Measurements from ENCODE around the gene ABCC12.

The ABCC12 gene

GRCh38 chr16:48117217-48118105 is 38.3 kb downstream of the ABCC12 start:
- Histone ChIP-seq H3K79me2 (ENCODE audit: insufficient read depth, low read depth) (no peaks in the 10 kb centered on the region), H3K4me3 (IDR thresholded peaks at IDR 0.05; ENCODE audit: insufficient read depth, low read depth, low read length) (no peak overlapping the region), H3K27ac (no peak overlapping the region), H2AFZ (ENCODE audit: low read depth) (no peak overlapping the region), H3K4me1 (ENCODE audit: low read depth, poor library complexity, severe bottlenecking) (no peaks in the 10 kb centered on the region), H4K20me1 (ENCODE audit: insufficient read depth) (no peaks in the 10 kb centered on the region), H3K4me2 (no peak overlapping the region), H3K9ac (no peak overlapping the region), H3K36me3 (ENCODE audit: insufficient read depth) (no peaks in the 10 kb centered on the region), H3K27me3 (ENCODE audit: insufficient read depth, low read depth) (no peaks in the 10 kb centered on the region)
- peak; percentile 68 for TF ChIP-seq CTCF (conservative IDR thresholded peaks at IDR 0.05; ENCODE audit: low read depth, low read length)

GRCh38 chr16:48115299-48115698 is 40.5 kb downstream of the ABCC12 start:
- no peaks in the 10 kb centered on the region for H3K4me1 ChIP-seq (ENCODE audit: low read depth, poor library complexity, severe bottlenecking)
- H3K27me3 ChIP-seq (ENCODE audit: insufficient read depth, low read depth) = no peaks in the 10 kb centered on the region
- H3K27ac ChIP-seq = no peak overlapping the region
- H3K9ac ChIP-seq = no peak overlapping the region
- no peak overlapping the region for H3K4me3 ChIP-seq (IDR thresholded peaks at IDR 0.05; ENCODE audit: insufficient read depth, low read depth, low read length)
- no peaks in the 10 kb centered on the region for H4K20me1 ChIP-seq (ENCODE audit: insufficient read depth)
- TF ChIP-seq CTCF (conservative IDR thresholded peaks at IDR 0.05; ENCODE audit: low read depth, low read length) = no peak
- H3K79me2 ChIP-seq (ENCODE audit: insufficient read depth, low read depth) = no peaks in the 10 kb centered on the region
- H2AFZ ChIP-seq (ENCODE audit: low read depth) = no peak overlapping the region
- no peaks in the 10 kb centered on the region for H3K36me3 ChIP-seq (ENCODE audit: insufficient read depth)
- no peak overlapping the region for H3K4me2 ChIP-seq

- no peak overlapping the region for H3K4me2 ChIP-seq
- no peak overlapping the region for H3K4me3 ChIP-seq (IDR thresholded peaks at IDR 0.05; ENCODE audit: insufficient read depth, low read depth, low read length)
Measured at GRCh38 chr16:48114410-48114809, 41.4 kb downstream of the ABCC12 start.

GRCh38 chr16:48113471-48113870 is 42.3 kb downstream of the ABCC12 start:
- Histone ChIP-seq H3K27ac (no peak overlapping the region), H2AFZ (ENCODE audit: low read depth) (no peak overlapping the region), H3K79me2 (ENCODE audit: insufficient read depth, low read depth) (no peaks in the 10 kb centered on the region), H3K27me3 (ENCODE audit: insufficient read depth, low read depth) (no peaks in the 10 kb centered on the region), H3K4me3 (IDR thresholded peaks at IDR 0.05; ENCODE audit: insufficient read depth, low read depth, low read length) (no peak overlapping the region), H4K20me1 (ENCODE audit: insufficient read depth) (no peaks in the 10 kb centered on the region), H3K36me3 (ENCODE audit: insufficient read depth) (no peaks in the 10 kb centered on the region), H3K4me2 (no peak overlapping the region), H3K9ac (no peak overlapping the region), H3K4me1 (ENCODE audit: low read depth, poor library complexity, severe bottlenecking) (no peaks in the 10 kb centered on the region)
- no peak for TF ChIP-seq CTCF (conservative IDR thresholded peaks at IDR 0.05; ENCODE audit: low read depth, low read length)

More at GRCh38 chr16:48114410-48114809, 41.4 kb downstream of the ABCC12 start:
- Histone ChIP-seq H2AFZ (ENCODE audit: low read depth) (no peak overlapping the region), H4K20me1 (ENCODE audit: insufficient read depth) (no peaks in the 10 kb centered on the region), H3K9ac (no peak overlapping the region), H3K4me1 (ENCODE audit: low read depth, poor library complexity, severe bottlenecking) (no peaks in the 10 kb centered on the region), H3K79me2 (ENCODE audit: insufficient read depth, low read depth) (no peaks in the 10 kb centered on the region), H3K27me3 (ENCODE audit: insufficient read depth, low read depth) (no peaks in the 10 kb centered on the region), H3K36me3 (ENCODE audit: insufficient read depth) (no peaks in the 10 kb centered on the region), H3K27ac (no peak overlapping the region)
- TF ChIP-seq CTCF (conservative IDR thresholded peaks at IDR 0.05; ENCODE audit: low read depth, low read length) = no peak
